Parathyroid adenoma (tissue), 2 donors: Measurements from ENCODE around the gene GP1BA.

Experiments used
- H2AFZ ChIP-seq: fragments of 300-600 bp; sonication (generic); one replicate; pipeline ENCODE4 v1.7.0; 2017; ENCODE audit warnings: antibody characterized with exemption, mild to moderate bottlenecking
- H3K27ac ChIP-seq: fragments of 300-600 bp; sonication (generic); one replicate; pipeline ENCODE4 v1.7.0; 2017
- H3K27me3 ChIP-seq: fragments of 300-600 bp; sonication (generic); one replicate; pipeline ENCODE4 v1.7.0; 2017; ENCODE audit warnings: low read length; ENCODE audit not compliant: control insufficient read depth, insufficient read depth
- H3K36me3 ChIP-seq: fragments of 300-600 bp; sonication (generic); one replicate; pipeline ENCODE4 v1.7.0; 2017; ENCODE audit warnings: low read length; ENCODE audit not compliant: control insufficient read depth, insufficient read depth
- H3K4me1 ChIP-seq: fragments of 300-600 bp; sonication (generic); one replicate; pipeline ENCODE4 v1.7.0; 2017; ENCODE audit warnings: control low read depth
- H3K4me2 ChIP-seq: fragments of 300-600 bp; sonication (generic); one replicate; pipeline ENCODE4 v1.7.0; 2017; ENCODE audit warnings: low read length
- H3K4me3 ChIP-seq: fragments of 300-600 bp; sonication (generic); one replicate; pipeline ENCODE4 v1.7.0; 2017; ENCODE audit warnings: low read depth, low read length
- H3K79me2 ChIP-seq: fragments of 300-600 bp; sonication (generic); one replicate; pipeline ENCODE4 v1.7.0; 2017; ENCODE audit warnings: control low read depth
- H3K9ac ChIP-seq: fragments of 300-600 bp; sonication (generic); one replicate; pipeline ENCODE4 v1.7.0; 2017; ENCODE audit warnings: mild to moderate bottlenecking
- H3K9me3 ChIP-seq: fragments of 300-600 bp; sonication (generic); one replicate; pipeline ENCODE4 v1.7.0; 2017; ENCODE audit warnings: low read length; ENCODE audit not compliant: control insufficient read depth
- TF ChIP-seq, protein P1 (sequence below): fragments of 300-600 bp; sonication (generic); IDR thresholded peaks from one replicate; pipeline ENCODE4 v1.7.0; 2017; ENCODE audit warnings: antibody characterized with exemption, mild to moderate bottlenecking
- donor health status: primary hyperparathyroidism.

The GP1BA gene

DNA sequence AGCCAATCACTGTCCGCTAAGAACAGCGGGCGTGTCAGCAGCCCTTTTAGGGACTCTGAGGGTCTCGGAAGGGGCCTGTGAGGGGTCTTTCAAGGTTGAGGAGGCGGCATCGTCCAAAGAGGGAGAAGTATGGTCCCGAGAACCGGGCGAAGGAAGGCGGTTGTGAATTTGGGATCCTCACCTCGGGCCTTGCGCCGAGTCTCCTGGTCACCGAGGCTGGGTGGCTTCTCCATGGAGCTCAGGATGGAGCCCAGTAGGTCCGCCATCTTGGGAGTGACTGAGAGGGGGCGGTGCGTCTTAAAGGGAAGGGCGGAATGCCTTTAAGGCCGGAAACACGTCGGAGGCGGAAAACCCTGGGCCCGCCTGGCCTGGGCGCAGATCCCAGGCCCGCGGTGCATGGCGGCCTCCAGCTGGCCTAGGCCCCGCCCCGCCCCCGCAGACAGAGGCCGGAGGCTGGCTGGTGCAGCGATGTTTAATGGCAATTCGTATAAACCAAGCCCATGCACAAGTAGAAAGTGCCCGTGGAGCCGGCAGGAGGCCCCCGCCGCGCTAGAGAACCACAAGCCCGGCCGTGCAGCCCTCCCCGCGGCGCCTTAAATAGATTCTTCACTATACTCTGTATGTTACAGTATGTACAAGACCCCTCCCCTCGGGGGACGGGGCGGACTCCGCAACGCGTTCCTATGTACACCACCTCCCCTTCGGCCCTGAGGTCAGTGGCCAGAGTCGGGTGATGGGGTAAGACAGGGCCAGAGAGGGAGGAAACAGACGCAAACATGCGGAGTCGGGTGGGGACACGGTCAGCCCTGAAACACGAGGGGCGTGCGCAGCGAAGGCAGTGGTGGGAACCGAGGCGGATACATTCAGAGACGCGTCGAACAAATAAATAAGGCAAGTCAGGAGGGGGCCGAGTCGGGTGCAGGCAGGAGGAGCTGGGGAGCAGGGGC lies 35.7 kb downstream of the GP1BA start, which contains the start of gene SPAG7:
TSS of gene SPAG7 (minus strand) at position 279 of the 947 bp plus-strand sequence. CDS start at position 266, 13 bp downstream.
- Histone ChIP-seq H2AFZ (peak within 1 kb of the TSS; percentile 97), H3K27ac (peak within 1 kb of the TSS; percentile 99), H3K4me1 (peaks cover 10% of the 10 kb centered on the region), H3K4me2 (peak within 1 kb of the TSS; percentile 99), H3K27me3 (no peaks in the 10 kb centered on the region), H3K79me2 (peaks cover 2% of the 10 kb centered on the region), H3K4me3 (peak within 1 kb of the TSS; percentile 92), H3K36me3 (no peaks in the 10 kb centered on the region), H3K9ac (peak within 1 kb of the TSS; percentile 87), H3K9me3 (no peaks in the 10 kb centered on the region)
- TF ChIP-seq, protein P1, sequence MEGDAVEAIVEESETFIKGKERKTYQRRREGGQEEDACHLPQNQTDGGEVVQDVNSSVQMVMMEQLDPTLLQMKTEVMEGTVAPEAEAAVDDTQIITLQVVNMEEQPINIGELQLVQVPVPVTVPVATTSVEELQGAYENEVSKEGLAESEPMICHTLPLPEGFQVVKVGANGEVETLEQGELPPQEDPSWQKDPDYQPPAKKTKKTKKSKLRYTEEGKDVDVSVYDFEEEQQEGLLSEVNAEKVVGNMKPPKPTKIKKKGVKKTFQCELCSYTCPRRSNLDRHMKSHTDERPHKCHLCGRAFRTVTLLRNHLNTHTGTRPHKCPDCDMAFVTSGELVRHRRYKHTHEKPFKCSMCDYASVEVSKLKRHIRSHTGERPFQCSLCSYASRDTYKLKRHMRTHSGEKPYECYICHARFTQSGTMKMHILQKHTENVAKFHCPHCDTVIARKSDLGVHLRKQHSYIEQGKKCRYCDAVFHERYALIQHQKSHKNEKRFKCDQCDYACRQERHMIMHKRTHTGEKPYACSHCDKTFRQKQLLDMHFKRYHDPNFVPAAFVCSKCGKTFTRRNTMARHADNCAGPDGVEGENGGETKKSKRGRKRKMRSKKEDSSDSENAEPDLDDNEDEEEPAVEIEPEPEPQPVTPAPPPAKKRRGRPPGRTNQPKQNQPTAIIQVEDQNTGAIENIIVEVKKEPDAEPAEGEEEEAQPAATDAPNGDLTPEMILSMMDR = peak; percentile 15

DNA sequence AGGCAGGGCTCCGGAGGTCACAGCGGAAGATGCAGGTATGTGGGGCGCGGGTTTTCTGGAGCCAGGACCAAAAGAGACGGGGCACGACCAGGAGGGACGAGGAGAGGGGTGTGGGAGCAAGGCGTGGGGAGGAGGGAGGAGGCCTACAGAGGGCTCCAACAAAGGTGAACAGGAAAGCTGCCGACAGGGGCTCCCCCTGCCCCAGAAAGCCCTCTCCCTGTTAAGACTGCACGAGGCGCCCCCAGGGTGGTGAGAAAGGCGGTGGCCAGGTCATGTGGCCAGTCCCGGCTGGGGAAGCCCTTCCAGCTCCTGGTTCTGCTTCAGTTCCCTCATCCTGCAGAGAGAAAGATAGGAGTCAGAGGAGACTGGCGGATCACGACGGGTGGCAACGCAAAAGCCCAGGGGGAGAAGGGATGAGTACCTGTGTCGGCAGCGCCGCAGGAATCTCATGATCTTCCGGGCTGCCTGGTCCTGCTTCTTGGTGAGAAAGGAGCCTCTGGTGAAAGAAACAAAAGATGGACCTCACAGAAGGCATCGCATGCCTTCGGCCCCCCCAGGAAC lies 36.5 kb downstream of the GP1BA start:
- H3K36me3 ChIP-seq = no peaks in the 10 kb centered on the region
- no peaks in the 10 kb centered on the region for H3K9me3 ChIP-seq
- peak overlapping the region; percentile 97 for H2AFZ ChIP-seq
- H3K4me2 ChIP-seq = peak overlapping the region; percentile 99
- peak overlapping the region; percentile 92 for H3K4me3 ChIP-seq
- H3K9ac ChIP-seq = no peak overlapping the region
- peaks cover 2% of the 10 kb centered on the region for H3K79me2 ChIP-seq
- H3K27ac ChIP-seq = peak overlapping the region; percentile 99
- H3K27me3 ChIP-seq = no peaks in the 10 kb centered on the region
- TF ChIP-seq, protein P1 = no peak
- H3K4me1 ChIP-seq = peaks cover 10% of the 10 kb centered on the region

DNA sequence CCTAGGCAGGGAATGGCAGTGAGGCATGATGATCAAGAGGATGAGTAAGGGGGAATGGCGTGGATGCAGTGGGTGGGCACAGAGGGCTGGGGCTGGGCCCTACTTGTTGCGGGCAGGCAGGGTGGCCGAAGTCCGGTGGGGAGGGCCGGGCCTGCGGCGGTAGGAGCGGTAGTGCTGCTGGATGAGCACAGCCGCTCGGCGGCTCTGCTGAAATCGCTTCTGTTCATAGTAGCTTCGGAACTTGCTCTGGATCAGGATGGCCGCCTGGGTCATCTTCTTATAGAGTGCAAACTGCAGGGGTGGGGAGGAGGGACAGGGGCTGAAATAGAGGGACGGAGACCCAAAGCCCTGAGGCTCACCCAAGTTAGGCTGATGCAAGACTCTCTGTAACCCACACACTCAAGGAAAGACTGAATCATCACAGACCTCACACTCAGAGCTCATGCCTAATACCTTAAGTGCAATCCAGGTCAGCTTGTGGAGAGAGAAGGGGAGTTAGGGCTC lies 37.0 kb downstream of the GP1BA start:
- Histone ChIP-seq H3K9ac (no peak overlapping the region), H3K9me3 (no peaks in the 10 kb centered on the region), H3K4me1 (peaks cover 10% of the 10 kb centered on the region), H3K27me3 (no peaks in the 10 kb centered on the region), H3K27ac (peak overlapping the region; percentile 99), H3K4me2 (peak overlapping the region; percentile 99), H3K36me3 (no peaks in the 10 kb centered on the region), H3K4me3 (peak overlapping the region; percentile 92), H3K79me2 (peaks cover 2% of the 10 kb centered on the region), H2AFZ (no peak overlapping the region)
- TF ChIP-seq, protein P1 = no peak

DNA sequence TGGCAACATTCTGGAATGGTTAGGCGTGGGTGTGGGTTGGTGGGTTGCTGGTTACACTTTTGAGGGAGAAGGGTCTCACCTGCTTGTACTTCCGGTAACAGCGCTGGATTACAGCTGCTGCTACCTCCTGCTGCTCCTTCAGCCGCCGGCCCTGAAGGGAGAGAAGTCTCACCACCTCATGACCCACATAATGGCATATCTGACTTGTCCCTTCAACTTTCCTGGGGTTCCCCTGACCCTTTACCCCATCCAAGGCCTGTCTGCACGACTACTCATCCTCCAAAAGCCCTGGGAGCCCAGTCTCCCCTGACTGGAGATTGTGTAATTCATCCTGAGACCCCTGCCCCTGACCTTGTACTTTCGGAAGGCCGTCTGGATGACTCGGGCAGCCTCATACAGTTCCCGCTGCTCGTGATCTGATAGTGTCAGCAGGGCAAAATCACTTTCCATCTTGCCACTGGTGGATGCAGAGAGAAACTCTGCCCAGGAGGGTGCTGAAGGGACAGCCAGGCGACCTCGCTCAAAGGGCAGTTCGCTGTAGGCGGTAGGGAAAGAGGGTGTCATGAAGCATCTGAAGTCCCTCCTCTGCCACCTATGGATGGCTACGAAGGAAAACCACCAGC lies 37.6 kb downstream of the GP1BA start:
- Histone ChIP-seq H2AFZ (no peak overlapping the region), H3K4me2 (no peak overlapping the region), H3K36me3 (no peaks in the 10 kb centered on the region), H3K4me3 (no peak overlapping the region), H3K4me1 (peaks cover 10% of the 10 kb centered on the region), H3K27ac (no peak overlapping the region), H3K79me2 (peaks cover 2% of the 10 kb centered on the region), H3K9ac (no peak overlapping the region), H3K27me3 (no peaks in the 10 kb centered on the region), H3K9me3 (no peaks in the 10 kb centered on the region)
- TF ChIP-seq, protein P1 = no peak
